NCI-H2081 treated with DMSO at 0.1 percent for 48 hours (cell line): ENCODE data around the gene HDAC4.

Experiments used
- DNase-seq: peaks from one replicate; lab custom pipeline; 2025; lab: John Stamatoyannopoulos, UW

Gene HDAC4

GRCh38 chr2:239279508-239280295 is 121.1 kb downstream of the HDAC4 start:
- DNase-seq, result no peak

- DNase-seq, result no peak
These were observed 121.9 kb downstream of the HDAC4 start for GRCh38 chr2:239278941-239279365.

GRCh38 chr2:239278361-239278760 is 122.5 kb downstream of the HDAC4 start:
- no peak for DNase-seq

DNA sequence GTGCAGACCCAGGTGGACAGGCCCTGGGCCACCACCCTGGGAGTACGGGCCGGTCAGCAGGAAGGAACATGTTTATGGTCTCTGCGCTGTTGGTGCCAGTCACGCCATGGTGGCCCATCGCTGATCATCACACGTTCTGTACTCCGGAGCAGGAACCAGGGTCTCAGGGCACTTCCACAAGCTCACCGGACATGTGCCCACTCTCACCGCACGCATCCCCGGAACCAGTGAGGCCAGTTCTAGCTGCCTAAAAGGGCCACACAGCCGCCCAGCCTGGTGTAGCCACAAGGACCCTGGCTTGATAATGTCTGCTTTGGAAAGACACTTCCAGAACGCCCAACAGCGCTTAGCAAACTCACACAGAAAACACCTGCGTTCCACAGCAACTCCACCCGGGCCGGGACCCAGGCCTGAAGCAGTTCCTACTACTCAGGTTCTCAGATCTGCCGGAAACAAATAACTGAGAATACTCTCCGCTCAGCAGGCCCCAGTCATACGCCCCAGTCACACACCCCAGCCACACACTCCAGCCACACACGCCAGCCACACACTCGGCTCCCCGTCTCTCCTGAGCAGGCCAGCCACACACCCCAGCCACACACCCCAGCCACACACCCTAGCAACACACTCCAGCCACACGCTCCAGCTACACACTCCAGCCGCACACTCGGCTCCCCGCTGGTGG is 123.3 kb downstream of the HDAC4 start:
- no peak for DNase-seq

- DNase-seq, result no peak
These were observed 124.0 kb downstream of the HDAC4 start for GRCh38 chr2:239276851-239277250.

DNA sequence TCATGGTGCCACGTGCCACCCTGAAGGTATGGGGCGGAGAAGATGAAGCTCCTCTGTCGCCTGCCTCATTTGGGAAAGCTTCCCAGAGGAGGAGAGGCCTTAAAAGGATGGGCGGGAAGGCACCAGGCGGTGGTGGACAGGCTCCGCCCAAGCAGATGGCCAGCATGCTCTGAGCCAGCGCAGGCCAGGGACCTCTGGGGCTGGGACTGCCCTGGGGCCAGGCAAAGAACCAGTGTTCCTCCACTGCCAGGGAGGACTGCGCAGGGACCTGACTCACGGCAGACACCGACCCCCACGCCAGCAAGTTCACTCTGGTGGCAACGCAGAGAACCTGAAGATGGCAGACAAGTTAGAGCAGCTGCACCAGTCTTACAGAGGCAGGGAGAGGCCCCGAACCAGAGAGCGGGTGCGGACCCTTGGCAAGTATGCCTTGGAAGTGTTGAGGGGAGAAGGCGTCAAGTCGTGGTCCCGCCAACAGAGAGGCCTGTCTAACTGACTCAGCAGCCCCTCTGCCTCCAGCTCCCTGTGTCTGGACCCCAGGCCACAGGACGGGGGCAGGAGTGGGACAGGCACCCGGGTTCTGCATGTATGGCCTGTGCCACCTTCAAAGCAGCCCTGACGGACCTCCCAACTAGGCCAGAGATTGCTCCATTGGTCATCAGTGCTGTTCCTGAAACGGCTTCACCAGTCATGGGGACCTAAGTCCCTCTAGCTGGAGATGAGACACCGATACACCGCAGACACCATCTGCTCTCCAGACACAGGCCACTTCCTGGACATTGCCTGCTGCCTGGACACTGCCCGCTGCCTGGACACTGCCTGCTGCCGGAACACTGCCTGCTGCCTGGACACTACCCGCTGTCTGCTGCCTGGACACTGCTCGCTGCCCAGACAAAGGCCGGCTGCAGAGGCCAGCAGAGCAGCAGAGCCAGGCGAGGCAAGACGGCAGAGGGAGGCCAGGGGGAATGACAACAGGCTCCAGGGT is 124.7 kb downstream of the HDAC4 start:
- DNase-seq, result no peak

DNA sequence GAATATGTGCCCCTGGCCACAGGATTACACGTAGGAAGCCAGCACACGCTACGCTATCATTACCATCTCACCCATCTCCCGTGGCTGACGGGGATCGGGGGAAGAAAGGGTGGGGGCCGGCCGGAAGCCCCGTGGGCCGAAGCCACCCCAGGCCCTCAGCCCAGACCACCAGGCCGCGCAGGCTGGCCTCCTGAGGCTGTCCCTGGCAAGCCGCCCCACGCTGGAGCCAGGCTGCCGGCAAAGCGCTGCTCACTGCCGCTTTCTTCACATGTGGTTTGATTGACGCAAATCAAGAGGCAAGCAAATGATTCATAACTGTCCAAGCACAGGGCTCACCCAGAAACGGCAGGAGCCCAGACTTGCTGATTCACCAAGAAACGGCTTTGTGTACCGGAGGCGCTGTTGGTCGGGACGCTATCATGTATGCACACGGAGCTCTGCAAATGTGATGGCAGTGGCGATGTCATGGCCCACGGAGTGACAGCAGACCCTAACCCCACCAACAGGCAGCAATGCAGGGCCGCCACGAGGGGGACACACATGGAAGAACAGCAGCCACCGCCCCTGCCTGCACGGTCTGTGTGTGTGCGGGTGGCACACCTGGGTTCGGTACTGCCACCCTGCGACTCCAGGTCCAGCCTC is 125.7 kb downstream of the HDAC4 start:
- no peak for DNase-seq

DNA sequence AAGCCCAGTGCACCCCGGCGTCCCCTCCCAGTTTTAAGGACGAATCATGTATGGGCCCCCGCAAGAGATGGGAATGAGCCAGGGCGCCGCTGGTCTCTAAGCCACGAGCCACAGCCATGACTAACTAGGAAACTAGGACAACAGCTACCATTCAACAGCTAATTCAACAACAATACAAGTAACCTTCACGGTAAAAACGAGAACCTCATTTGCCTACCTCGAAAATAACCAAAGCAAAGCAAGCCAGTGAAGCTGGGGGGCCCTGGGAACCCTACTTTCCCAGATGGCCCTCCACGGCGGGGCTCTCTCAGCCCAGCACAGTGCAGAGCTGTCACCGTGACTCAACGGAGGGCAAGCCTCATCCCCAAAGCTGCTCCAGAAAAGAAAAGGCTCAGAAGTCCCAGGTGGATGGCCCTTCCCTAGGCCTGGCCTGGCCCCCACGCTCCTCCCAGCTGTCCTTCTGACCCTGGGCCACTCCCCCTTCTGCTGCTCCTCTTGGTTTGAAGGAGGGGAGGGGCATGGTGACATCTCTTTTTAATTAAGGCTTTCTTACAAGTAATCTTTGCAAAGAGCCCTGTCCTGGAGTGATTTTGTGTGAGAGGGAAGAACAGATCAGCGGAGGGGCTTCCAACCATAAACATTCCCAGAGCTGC is 126.3 kb downstream of the HDAC4 start:
- DNase-seq, result no peak

GRCh38 chr2:239273280-239274234 is 127.3 kb downstream of the HDAC4 start:
- no peak for DNase-seq

DNA sequence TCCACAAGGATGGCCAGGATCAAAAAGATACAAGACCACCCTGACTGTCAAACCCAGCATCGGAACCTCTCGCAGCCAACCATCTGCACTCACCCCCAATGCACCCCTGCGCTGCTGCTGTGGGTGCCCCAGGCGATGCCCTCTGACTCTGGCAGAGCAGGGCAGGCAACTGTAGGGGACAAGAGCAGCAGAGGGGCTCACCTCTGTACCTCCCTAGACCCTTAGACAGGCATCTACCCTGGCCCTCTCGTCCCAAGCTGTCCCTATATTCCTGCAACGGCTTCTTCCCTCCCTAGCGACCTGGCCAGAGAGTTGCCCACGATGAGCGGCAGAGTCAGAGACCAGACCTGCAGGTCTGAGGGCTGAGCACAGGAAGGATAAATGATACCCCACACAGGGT is 128.2 kb downstream of the HDAC4 start:
- no peak for DNase-seq

- DNase-seq, result no peak
These were observed 128.9 kb downstream of the HDAC4 start for GRCh38 chr2:239271882-239272281.

GRCh38 chr2:239271471-239271870 is 129.3 kb downstream of the HDAC4 start:
- no peak for DNase-seq

DNA sequence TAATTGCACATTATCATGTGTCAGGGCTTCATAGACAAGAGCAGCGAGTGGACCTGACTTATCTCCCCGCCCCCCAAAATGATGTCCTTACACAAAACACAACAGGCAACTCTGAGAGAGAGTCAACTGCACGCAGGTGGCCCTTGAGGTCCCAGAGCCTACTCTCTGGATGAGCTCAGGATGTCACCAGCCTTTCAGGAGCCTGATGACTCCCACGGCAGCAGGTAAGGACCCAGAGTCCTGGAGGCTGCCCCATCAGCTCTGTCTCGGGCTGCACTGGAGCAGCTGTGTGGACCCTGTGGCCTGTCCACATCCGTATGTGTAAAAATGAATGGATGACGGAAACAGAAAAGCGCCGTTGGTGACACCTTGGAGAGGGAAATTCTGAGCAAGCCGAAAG is 130.9 kb downstream of the HDAC4 start:
- DNase-seq, result no peak

- DNase-seq, result no peak
These were observed 131.5 kb downstream of the HDAC4 start for GRCh38 chr2:239269173-239269885.

GRCh38 chr2:239268549-239268948 is 132.3 kb downstream of the HDAC4 start:
- DNase-seq, result no peak

GRCh38 chr2:239268082-239268481 is 132.7 kb downstream of the HDAC4 start:
- no peak for DNase-seq

DNA sequence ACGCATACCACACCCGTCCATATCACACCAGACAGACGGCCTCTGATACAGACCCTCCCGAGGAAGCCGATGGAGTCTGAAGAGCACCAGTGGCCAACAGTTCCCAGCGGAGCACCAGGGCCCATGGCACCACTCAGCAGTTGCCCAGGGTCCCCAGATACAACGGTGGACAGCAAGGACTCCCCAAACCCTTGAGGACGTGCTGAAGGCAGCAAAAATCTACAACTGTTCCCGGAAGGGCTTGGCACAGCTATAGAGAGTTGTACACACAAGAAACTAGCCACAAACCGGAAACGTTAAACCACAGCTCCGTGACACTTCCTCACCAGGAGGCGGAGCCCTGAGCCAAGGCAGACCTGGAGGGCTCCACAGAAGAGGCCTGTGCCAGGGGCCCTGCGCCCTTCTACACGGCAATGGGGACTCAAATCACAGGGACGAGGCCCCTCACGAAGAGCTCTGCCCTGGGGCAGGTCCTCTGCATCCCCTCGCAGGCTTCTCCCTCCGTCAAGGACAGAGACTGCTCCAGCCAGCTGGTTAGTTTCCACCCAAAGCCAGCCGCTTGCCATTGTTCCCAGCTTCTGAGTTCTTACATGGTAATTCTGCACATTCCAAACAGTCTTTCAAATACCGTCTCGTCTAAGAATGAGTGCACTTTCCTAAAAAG is 133.4 kb downstream of the HDAC4 start:
- no peak for DNase-seq

- no peak for DNase-seq
These were observed 134.0 kb downstream of the HDAC4 start for GRCh38 chr2:239266779-239267287.

DNA sequence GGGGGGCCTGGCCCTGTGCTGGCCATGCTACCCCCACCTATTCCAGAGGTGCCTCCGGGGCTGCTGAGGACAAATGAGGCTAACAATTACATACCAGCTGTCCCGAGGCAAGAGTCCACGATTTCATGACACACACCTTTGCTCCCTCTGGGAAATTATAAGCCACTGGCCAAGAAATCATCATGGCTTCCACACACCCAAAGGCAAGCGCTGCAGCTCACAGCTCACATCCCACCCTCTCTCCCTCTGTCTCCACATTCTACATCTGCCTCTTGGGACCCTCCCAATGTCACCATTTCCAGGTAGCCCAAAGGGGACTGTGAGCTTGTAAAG is 134.4 kb downstream of the HDAC4 start:
- DNase-seq, result no peak
